Hepatocyte (in vitro differentiated cells): Measurements from ENCODE around the gene KATNIP. TPM values are rescaled to one million over a fixed set of nuclear protein-coding genes. Genes with fewer than 3 reads are reported as not detected.
A peak's percentile ranks its signal among the peaks of the same experiment; 100 is the strongest.

Experiments used
- DNase-seq: peaks from one replicate; pipeline ENCODE4 v3.0.0-alpha.2; 2016; ENCODE audit warnings: low spot score
- H2AFZ ChIP-seq: fragments of 200-600 bp; sonication (generic); 2 replicates; pipeline ENCODE4 v1.6.0; 2016; ENCODE audit warnings: antibody characterized with exemption, mild to moderate bottlenecking
- H3K27ac ChIP-seq: fragments of 200-600 bp; sonication (generic); 2 replicates; pipeline ENCODE4 v1.5.1; 2016; ENCODE audit warnings: mild to moderate bottlenecking
- H3K27me3 ChIP-seq: fragments of 200-600 bp; sonication (generic); 2 replicates; pipeline ENCODE4 v1.6.1; 2016
- H3K36me3 ChIP-seq: fragments of 200-600 bp; sonication (generic); replicated peaks from 2 replicates; pipeline ENCODE4 v1.5.1; 2016; ENCODE audit warnings: low read depth; ENCODE audit not compliant: insufficient read depth
- H3K4me1 ChIP-seq: fragments of 200-600 bp; sonication (generic); 2 replicates; pipeline ENCODE4 v1.5.1; 2016; ENCODE audit warnings: mild to moderate bottlenecking, moderate library complexity; ENCODE audit not compliant: insufficient read depth
- H3K4me2 ChIP-seq: fragments of 200-600 bp; sonication (generic); 2 replicates; pipeline ENCODE4 v1.6.0; 2016
- H3K4me3 ChIP-seq: fragments of 200-600 bp; sonication (generic); 2 replicates; pipeline ENCODE4 v1.5.1; 2016; ENCODE audit warnings: mild to moderate bottlenecking
- H3K79me2 ChIP-seq: fragments of 200-600 bp; sonication (generic); 2 replicates; pipeline ENCODE4 v1.6.0; 2017; ENCODE audit warnings: mild to moderate bottlenecking
- H3K9me2 ChIP-seq: fragments of 200-600 bp; sonication (generic); replicated peaks from 2 replicates; pipeline ENCODE4 v1.6.0; 2017; ENCODE audit warnings: mild to moderate bottlenecking; ENCODE audit not compliant: insufficient read depth
- H3K9me3 ChIP-seq: fragments of 200-600 bp; sonication (generic); 2 replicates; pipeline ENCODE4 v1.5.1; 2016; ENCODE audit warnings: low read depth, mild to moderate bottlenecking
- H4K20me1 ChIP-seq: fragments of 200-600 bp; sonication (generic); 2 replicates; pipeline ENCODE4 v1.6.0; 2016; ENCODE audit warnings: mild to moderate bottlenecking; ENCODE audit not compliant: insufficient read depth, poor library complexity, severe bottlenecking
- CTCF ChIP-seq: fragments of 200-600 bp; sonication (generic); IDR thresholded peaks from 2 replicates; pipeline ENCODE4 v1.5.1; 2016; ENCODE audit warnings: antibody characterized with exemption, mild to moderate bottlenecking; ENCODE audit not compliant: poor library complexity
- EZH2 ChIP-seq: fragments of 200-600 bp; sonication (generic); IDR thresholded peaks from 2 replicates; pipeline ENCODE4 v1.6.1; 2016; ENCODE audit warnings: antibody characterized with exemption, mild to moderate bottlenecking, borderline replicate concordance
- EZH2phosphoT487 ChIP-seq: fragments of 200-600 bp; sonication (generic); IDR thresholded peaks from one replicate; pipeline ENCODE4 v1.6.1; 2018; ENCODE audit warnings: antibody characterized with exemption, mild to moderate bottlenecking, low read depth, moderate library complexity; ENCODE audit not compliant: unreplicated experiment, severe bottlenecking
- WGBS: methylation state at CpG from one replicate; pipeline ENCODE4 v1.1.6; 2016; ENCODE audit warnings: low lambda C conversion rate; ENCODE audit errors: missing lambda C conversion rate; 5-methylcytosine and 5-hydroxymethylcytosine counted together
- polyA plus RNA-seq: library from polyadenylated mRNA; unstranded; fragments of >200 nt; fragmentation: Nextera tagmentation; extraction: Ambion mirVana; gene quantifications from 2 replicates; pipeline ENCODE4 v1.2.1, GENCODE V29; 2016
- total RNA-seq: library from RNA; depleted of rRNA; stranded (reverse); fragments of >200 nt; gene quantifications from 2 replicates; pipeline ENCODE4 v1.2.3, GENCODE V29; 2014

The KATNIP gene
- total and polyA plus RNA-seq, 2 experiments from 2014 or later = 7.1 to 15.6 TPM

- Histone ChIP-seq H3K27me3 (no peaks in the 10 kb centered on the region), H3K79me2 (peaks cover 56% of the 10 kb centered on the region), H3K4me2 (peak overlapping the region; percentile 46), H3K9me2 (no peaks in the 10 kb centered on the region), H3K36me3 (no peaks in the 10 kb centered on the region), H4K20me1 (peaks cover 29% of the 10 kb centered on the region), H2AFZ (no peak overlapping the region), H3K27ac (peak overlapping the region; percentile 7), H3K4me1 (peaks cover 14% of the 10 kb centered on the region), H3K4me3 (no peak overlapping the region), H3K9me3 (no peaks in the 10 kb centered on the region)
- peak; percentile 55 for DNase-seq
- WGBS = 53% methylated on average over 4 of the region's 4 CpGs
- TF ChIP-seq EZH2 = no peak
- TF ChIP-seq EZH2phosphoT487 = no peak
- TF ChIP-seq CTCF = no peak
These were observed 2.8 kb upstream of the KATNIP start for GRCh38 chr16:27547134-27547533.

- 98% methylated on average over 2 of the region's 2 CpGs for WGBS
- Histone ChIP-seq H3K27me3 (no peaks in the 10 kb centered on the region), H3K4me3 (no peak overlapping the region), H3K27ac (peak overlapping the region; percentile 7), H4K20me1 (peaks cover 29% of the 10 kb centered on the region), H3K36me3 (no peaks in the 10 kb centered on the region), H2AFZ (no peak overlapping the region), H3K4me1 (peaks cover 14% of the 10 kb centered on the region), H3K9me3 (no peaks in the 10 kb centered on the region), H3K9me2 (no peaks in the 10 kb centered on the region), H3K79me2 (peaks cover 58% of the 10 kb centered on the region), H3K4me2 (peak overlapping the region; percentile 89)
- TF ChIP-seq CTCF (no peak), EZH2 (no peak), EZH2phosphoT487 (no peak)
- DNase-seq = no peak
These were observed 2.1 kb upstream of the KATNIP start for GRCh38 chr16:27547851-27548250.

GRCh38 chr16:27549464-27549745 is 539 bp upstream of the KATNIP start:
- peaks cover 14% of the 10 kb centered on the region for H3K4me1 ChIP-seq
- peak overlapping the region; percentile 64 for H2AFZ ChIP-seq
- peak overlapping the region; percentile 47 for H3K4me3 ChIP-seq
- H3K4me2 ChIP-seq = peak overlapping the region; percentile 89
- H3K36me3 ChIP-seq = no peaks in the 10 kb centered on the region
- peak overlapping the region; percentile 64 for H3K27ac ChIP-seq
- no peaks in the 10 kb centered on the region for H3K9me2 ChIP-seq
- peaks cover 58% of the 10 kb centered on the region for H3K79me2 ChIP-seq
- TF ChIP-seq EZH2 (no peak), CTCF (no peak), EZH2phosphoT487 (no peak)
- DNase-seq = no peak
- no peaks in the 10 kb centered on the region for H3K27me3 ChIP-seq
- 7% methylated on average over 17 of the region's 21 CpGs for WGBS
- peaks cover 29% of the 10 kb centered on the region for H4K20me1 ChIP-seq
- no peaks in the 10 kb centered on the region for H3K9me3 ChIP-seq

- Histone ChIP-seq H3K79me2 (peaks cover 60% of the 10 kb centered on the region), H2AFZ (peak overlapping the region; percentile 57)
- 66% methylated on average over 4 of the region's 4 CpGs for WGBS
These were observed 607 bp downstream of the KATNIP start for GRCh38 chr16:27550582-27550920.

More at GRCh38 chr16:27550582-27550920, 607 bp downstream of the KATNIP start:
- TF ChIP-seq EZH2 (no peak), CTCF (no peak), EZH2phosphoT487 (no peak)
- Histone ChIP-seq H3K4me3 (peak overlapping the region; percentile 73), H3K4me2 (peak overlapping the region; percentile 78), H3K36me3 (no peaks in the 10 kb centered on the region), H3K4me1 (peaks cover 14% of the 10 kb centered on the region), H3K27me3 (no peaks in the 10 kb centered on the region), H3K9me3 (no peaks in the 10 kb centered on the region), H3K9me2 (no peaks in the 10 kb centered on the region), H3K27ac (peak overlapping the region; percentile 74), H4K20me1 (peaks cover 29% of the 10 kb centered on the region)
- DNase-seq = no peak
